ENCODE data around the gene RSPH9. TPM values are rescaled to one million over a fixed set of nuclear protein-coding genes. Genes with fewer than 3 reads are reported as not detected.

The RSPH9 gene
- total RNA-seq, 2 donors from 2014 or later = not detected

GRCh38 chr6:43680308-43681200 is 35.7 kb downstream of the RSPH9 start:
- H3K36me3 ChIP-seq = peaks cover 9% of the 10 kb centered on the region
- DNase-seq = no peak
- no peak for TF ChIP-seq CTCF (IDR thresholded peaks at IDR 0.05)
- no peaks in the 10 kb centered on the region for H3K27me3 ChIP-seq
- H3K4me1 ChIP-seq = peaks cover 30% of the 10 kb centered on the region
- no peaks in the 10 kb centered on the region for H3K9me3 ChIP-seq
- peak overlapping the region in 1 of 2 donors; percentile 31 for H3K9ac ChIP-seq (ENCODE audit: low read depth in 2 of 2, low read length in 2 of 2)
- intact Hi-C loops (cut with DNase I) = no loop called here
- H3K27ac ChIP-seq = peak overlapping the region; percentile 61
- H3K4me3 ChIP-seq = no peak overlapping the region

GRCh38 chr6:43681303-43681702 is 36.5 kb downstream of the RSPH9 start:
- Histone ChIP-seq H3K4me1 (peaks cover 37% of the 10 kb centered on the region), H3K9me3 (no peaks in the 10 kb centered on the region), H3K9ac (ENCODE audit: low read depth in 2 of 2, low read length in 2 of 2) (peak overlapping the region in 1 of 2 donors; percentile 55), H3K4me3 (no peak overlapping the region), H3K27ac (peak overlapping the region; percentile 61), H3K27me3 (no peaks in the 10 kb centered on the region), H3K36me3 (peaks cover 4% of the 10 kb centered on the region)
- intact Hi-C loops (cut with DNase I) = no loop called here
- peak; percentile 68 for DNase-seq
- TF ChIP-seq CTCF (IDR thresholded peaks at IDR 0.05) = no peak

DNA sequence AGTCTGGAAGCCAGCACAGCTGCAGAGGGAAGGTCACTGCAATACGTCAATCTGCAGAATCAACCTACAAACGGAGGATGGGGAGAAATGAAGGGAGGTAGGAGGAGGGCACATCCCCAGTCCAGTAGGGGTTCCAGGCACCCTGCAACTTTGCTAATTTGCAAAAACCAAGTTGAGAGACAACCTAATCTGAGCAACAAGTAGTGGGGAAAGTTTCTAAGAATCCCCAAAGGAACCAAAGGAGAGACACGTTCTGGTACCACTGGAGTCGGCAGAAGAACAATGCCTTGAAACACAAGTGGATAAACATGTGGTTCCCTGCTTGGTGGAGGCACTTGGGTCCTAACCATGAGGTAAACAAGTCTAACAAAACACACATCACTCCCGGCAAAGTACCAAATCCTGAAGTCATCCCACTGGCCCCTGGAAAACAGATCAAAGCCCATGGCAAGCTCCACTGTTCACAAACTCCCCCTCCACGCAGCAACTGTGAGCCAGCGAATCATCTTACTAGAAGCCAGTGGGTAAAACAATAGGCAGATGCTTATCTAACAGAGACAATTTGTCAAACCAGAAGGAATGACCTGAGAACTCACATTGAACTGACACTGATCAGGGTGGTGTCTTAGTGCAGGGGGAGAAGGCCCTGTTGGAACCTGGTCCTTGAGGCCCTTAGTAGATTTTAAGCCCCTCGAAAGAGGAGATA is 38.0 kb downstream of the RSPH9 start:
- no peak for DNase-seq
- H3K4me3 ChIP-seq = no peak overlapping the region
- no peaks in the 10 kb centered on the region for H3K9me3 ChIP-seq
- peak overlapping the region in 1 of 2 donors; percentile 16 for H3K9ac ChIP-seq (ENCODE audit: low read depth in 2 of 2, low read length in 2 of 2)
- intact Hi-C loops (cut with DNase I) = no loop called here
- no peaks in the 10 kb centered on the region for H3K36me3 ChIP-seq
- H3K4me1 ChIP-seq = peaks cover 43% of the 10 kb centered on the region
- no peak for TF ChIP-seq CTCF (IDR thresholded peaks at IDR 0.05)
- no peaks in the 10 kb centered on the region for H3K27me3 ChIP-seq
- H3K27ac ChIP-seq = no peak overlapping the region

GRCh38 chr6:43683708-43684455 is 39.0 kb downstream of the RSPH9 start:
- Histone ChIP-seq H3K27ac (peak overlapping the region; percentile 54), H3K4me3 (no peak overlapping the region)
- intact Hi-C loops (cut with DNase I) = no loop called here

More at GRCh38 chr6:43683708-43684455, 39.0 kb downstream of the RSPH9 start:
- Histone ChIP-seq H3K36me3 (no peaks in the 10 kb centered on the region), H3K4me1 (peaks cover 43% of the 10 kb centered on the region), H3K9ac (ENCODE audit: low read depth in 2 of 2, low read length in 2 of 2) (peak overlapping the region in 1 of 2 donors; percentile 30), H3K9me3 (no peaks in the 10 kb centered on the region), H3K27me3 (no peaks in the 10 kb centered on the region)
- no peak for TF ChIP-seq CTCF (IDR thresholded peaks at IDR 0.05)
- DNase-seq = no peak
